A549 (cell line): ENCODE data around the gene EDN1. TPM values are rescaled to one million over a fixed set of nuclear protein-coding genes. Genes with fewer than 3 reads are reported as not detected.

Experiments used
- ATAC-seq, 2 experiments: fragments of 200-7000 bp in 1 of 2; fragments of >200 bp in 1 of 2; cut with Nextera tagmentation in 1 of 2; cut with Tn5 transposase in 1 of 2; 3 replicates each; pipeline versions ENCODE4 v1.8.0 to v1.9.1; 2018 to 2020; ENCODE audit warnings: mild to moderate bottlenecking in 1 of 2, moderate library complexity in 1 of 2
- CTCF ChIA-PET: fragments of 300-600 bp; sonication (Branson Sonifier 250); formaldehyde crosslinking; extraction: SDS; loops from one replicate; lab custom pipeline; 2021; ENCODE audit warnings: antibody characterized with exemption, inconsistent platforms; lab: Yijun Ruan, JAX
- POLR2A ChIA-PET: fragments of 350-600 bp; formaldehyde crosslinking; extraction: SDS; loops from one replicate; lab custom pipeline; 2021; ENCODE audit warnings: antibody characterized with exemption, inconsistent platforms; lab: Yijun Ruan, JAX
- DNase-seq, 2 experiments: peaks; one replicate each; pipeline versions ENCODE4 v3.0.0 to v3.0.0-alpha.2; 2011 to 2016; ENCODE audit warnings: low read depth in 1 of 2, low spot score in 1 of 2
- FAIRE-seq: peaks from 2 replicates; lab custom pipeline; 2011; peaks lifted over from hg19 to GRCh38; lab: Jason Lieb, UNC
- H3K27ac ChIP-seq, 2 experiments: fragments of >200 bp; sonication (Bioruptor Twin); formaldehyde crosslinking; 3 replicates each; pipeline ENCODE4 v1.5.1; 2016 to 2017
- H3K4me1 ChIP-seq: fragments of >200 bp; sonication (Bioruptor Twin); formaldehyde crosslinking; 3 replicates; pipeline ENCODE4 v1.6.1; 2016
- H3K4me2 ChIP-seq: fragments of >200 bp; sonication (Bioruptor Twin); formaldehyde crosslinking; 3 replicates; pipeline ENCODE4 v1.6.1; 2016
- H3K4me3 ChIP-seq: fragments of >200 bp; sonication (Bioruptor Twin); formaldehyde crosslinking; 3 replicates; pipeline ENCODE4 v1.5.1; 2016
- H3K9me3 ChIP-seq: fragments of >200 bp; sonication (Bioruptor Twin); formaldehyde crosslinking; 3 replicates; pipeline ENCODE4 v1.6.1; 2016
- ATOH8 ChIP-seq: fragments of 250-450 bp; sonication (Bioruptor Pico); IDR thresholded peaks from 2 replicates; pipeline ENCODE4 v1.5.0; 2020; ENCODE audit warnings: low read depth, mild to moderate bottlenecking, moderate library complexity
- CHD4 ChIP-seq: fragments of 200-600 bp; sonication (generic); IDR thresholded peaks from 2 replicates; pipeline ENCODE4 v1.6.1; 2016; ENCODE audit warnings: antibody characterized with exemption, mild to moderate bottlenecking, borderline replicate concordance
- EHMT2 ChIP-seq: fragments of 200-600 bp; sonication (generic); IDR thresholded peaks from 2 replicates; pipeline ENCODE4 v1.6.1; 2016; ENCODE audit warnings: antibody characterized with exemption, low read depth, mild to moderate bottlenecking, moderate library complexity
- ELK1 ChIP-seq: fragments of 150-350 bp; IDR thresholded peaks from 2 replicates; pipeline ENCODE4 v1.6.1; 2014; ENCODE audit warnings: low read depth, mild to moderate bottlenecking, low read length
- ESRRA ChIP-seq: fragments of 150-350 bp; IDR thresholded peaks from 2 replicates; pipeline ENCODE4 v1.6.1; 2014; ENCODE audit warnings: mild to moderate bottlenecking, low read length, borderline replicate concordance
- FOSB ChIP-seq: fragments of 250-450 bp; sonication (Bioruptor Pico); IDR thresholded peaks from 2 replicates; pipeline ENCODE4 v1.5.0; 2020; ENCODE audit warnings: mild to moderate bottlenecking, moderate library complexity
- FOSL2 ChIP-seq, 2 experiments: fragments of 450-650 bp in 1 of 2; fragments of >200 bp in 1 of 2; sonication (Bioruptor Twin) in 1 of 2; formaldehyde crosslinking; IDR thresholded peaks; 2 replicates each; pipeline versions ENCODE4 v1.5.0 to v1.6.1; 2016 to 2020; ENCODE audit warnings: mild to moderate bottlenecking in 1 of 2, moderate library complexity in 1 of 2
- FOXS1 ChIP-seq: fragments of 250-450 bp; sonication (Bioruptor Pico); IDR thresholded peaks from 2 replicates; pipeline ENCODE4 v1.5.0; 2020; ENCODE audit warnings: mild to moderate bottlenecking, moderate library complexity
- HEYL ChIP-seq: fragments of 250-450 bp; sonication (Bioruptor Pico); IDR thresholded peaks from 2 replicates; pipeline ENCODE4 v1.8.0; 2021; ENCODE audit warnings: mild to moderate bottlenecking, moderate library complexity
- HOXA7 ChIP-seq: fragments of 250-450 bp; sonication (Bioruptor Pico); IDR thresholded peaks from 2 replicates; pipeline ENCODE4 v1.5.0; 2020; ENCODE audit warnings: mild to moderate bottlenecking, moderate library complexity
- HOXB13 ChIP-seq: fragments of 250-450 bp; sonication (Bioruptor Pico); IDR thresholded peaks from 2 replicates; pipeline ENCODE4 v1.5.0; 2020; ENCODE audit warnings: low read depth, mild to moderate bottlenecking, moderate library complexity
- HOXB5 ChIP-seq: fragments of 250-450 bp; sonication (Bioruptor Pico); IDR thresholded peaks from 2 replicates; pipeline ENCODE4 v1.5.0; 2020; ENCODE audit warnings: mild to moderate bottlenecking, moderate library complexity
- JUN ChIP-seq, 2 experiments: fragments of >200 bp; sonication (Bioruptor Twin); formaldehyde crosslinking; IDR thresholded peaks; 2 replicates in 1 of 2; 3 replicates in 1 of 2; pipeline ENCODE4 v1.6.1; 2016 to 2017
- KDM1A ChIP-seq: fragments of 200-600 bp; sonication (generic); IDR thresholded peaks from 2 replicates; pipeline ENCODE4 v1.6.1; 2016; ENCODE audit warnings: low read depth, mild to moderate bottlenecking
- MAZ ChIP-seq: fragments of 150-350 bp; IDR thresholded peaks from 2 replicates; pipeline ENCODE4 v1.6.1; 2014; ENCODE audit warnings: antibody characterized with exemption, low read depth, low read length, borderline replicate concordance
- NPAS2 ChIP-seq: fragments of 250-450 bp; sonication (Bioruptor Pico); IDR thresholded peaks from 2 replicates; pipeline ENCODE4 v1.8.0; 2022; ENCODE audit warnings: mild to moderate bottlenecking, moderate library complexity, borderline replicate concordance
- NR3C1 ChIP-seq: fragments of >200 bp; sonication (Bioruptor Twin); formaldehyde crosslinking; IDR thresholded peaks from 3 replicates; pipeline ENCODE4 v1.6.1; 2017
- POLR2A ChIP-seq: IDR thresholded peaks from 2 replicates; pipeline ENCODE4 v1.6.1; 2012; ENCODE audit warnings: mild to moderate bottlenecking, low read length
- RAD21 ChIP-seq, 2 experiments: fragments of >200 bp in 1 of 2; sonication (Bioruptor Twin) in 1 of 2; formaldehyde crosslinking in 1 of 2; IDR thresholded peaks in 1 of 2; conservative IDR thresholded peaks in 1 of 2; 2 replicates in 1 of 2; 3 replicates in 1 of 2; pipeline ENCODE4 v1.6.1; 2012 to 2018; ENCODE audit warnings: inconsistent platforms in 1 of 2
- RARB ChIP-seq: fragments of 250-450 bp; sonication (Bioruptor Pico); IDR thresholded peaks from 2 replicates; pipeline ENCODE4 v1.8.0; 2021; ENCODE audit warnings: mild to moderate bottlenecking, moderate library complexity
- RCOR1 ChIP-seq: fragments of 150-350 bp; IDR thresholded peaks from 2 replicates; pipeline ENCODE4 v1.6.1; 2014; ENCODE audit warnings: antibody characterized with exemption, low read length, low read depth
- RFX5 ChIP-seq: fragments of 450-650 bp; IDR thresholded peaks from 2 replicates; pipeline ENCODE4 v1.7.1; 2014; ENCODE audit warnings: antibody characterized with exemption, mild to moderate bottlenecking, moderate library complexity
- SMC3 ChIP-seq: fragments of >200 bp; sonication (Bioruptor Twin); formaldehyde crosslinking; IDR thresholded peaks from 3 replicates; pipeline ENCODE4 v1.6.1; 2018; ENCODE audit warnings: inconsistent platforms
- SREBF2 ChIP-seq: fragments of 450-650 bp; IDR thresholded peaks from 2 replicates; pipeline ENCODE4 v1.6.1; 2014; ENCODE audit warnings: mild to moderate bottlenecking, moderate library complexity
- TFCP2L1 ChIP-seq: fragments of 250-450 bp; sonication (Bioruptor Pico); IDR thresholded peaks from 2 replicates; pipeline ENCODE4 v1.5.0; 2021; ENCODE audit warnings: mild to moderate bottlenecking
- TP53 ChIP-seq: fragments of 250-450 bp; sonication (Bioruptor Pico); IDR thresholded peaks from 2 replicates; pipeline ENCODE4 v1.5.0; 2021; ENCODE audit warnings: mild to moderate bottlenecking, moderate library complexity
- ZFP36 ChIP-seq: fragments of 450-650 bp; IDR thresholded peaks from 2 replicates; pipeline ENCODE4 v1.6.1; 2014; ENCODE audit warnings: borderline replicate concordance; ENCODE audit not compliant: partially characterized antibody
- ZSCAN20 ChIP-seq: fragments of 250-450 bp; sonication (Bioruptor Pico); IDR thresholded peaks from 2 replicates; pipeline ENCODE4 v1.8.0; 2022; ENCODE audit warnings: mild to moderate bottlenecking, moderate library complexity
- WGBS: methylation state at CpG from one replicate; pipeline ENCODE4 v1.1.6; 2017; ENCODE audit errors: missing lambda C conversion rate; 5-methylcytosine and 5-hydroxymethylcytosine counted together
- polyA plus RNA-seq, 4 experiments: library from polyadenylated mRNA; depleted of rRNA in 3 of 4; stranded (reverse); fragments of >200 nt; fragmentation: RNase III in 1 of 4; extraction: RNeasy Plus Mini Kit Qiagen cat#74134 plus additional on column Dnase treatment in 1 of 4; gene quantifications; 2 replicates in 3 of 4; 3 replicates in 1 of 4; pipeline ENCODE4 v1.2.3, GENCODE V29; 2011 to 2017

EDN1 gene
- polyA plus RNA-seq, 2 of the 4 experiments (the other 2 are of a cell fraction), result 33.5 to 87.4 TPM

DNA sequence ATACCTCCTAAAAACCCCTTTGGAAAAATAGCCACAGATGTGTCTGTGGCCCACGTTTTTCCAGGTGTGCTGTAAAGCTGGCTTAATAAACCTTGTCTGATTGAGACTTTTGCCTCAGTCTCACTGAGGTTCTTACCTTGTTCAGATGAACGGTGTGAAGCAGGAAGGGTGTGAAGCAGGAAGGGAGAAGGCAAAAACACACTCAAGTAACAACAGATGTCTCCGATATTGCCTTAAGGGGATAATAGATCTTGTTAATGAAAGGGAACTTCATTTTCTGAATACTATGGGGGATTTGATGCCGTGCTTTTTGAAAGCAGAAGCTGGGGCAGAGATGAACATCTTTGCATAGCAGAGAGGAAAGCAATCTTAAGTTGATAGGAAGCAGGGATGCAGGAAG, 37.8 kb downstream of the EDN1 start:
- peak overlapping the region; percentile 95 to 98 for H3K27ac ChIP-seq
- POLR2A ChIA-PET, result no interaction called here
- CTCF ChIA-PET, result interaction anchor here (1.0 to 1.5 kb wide), 3 partner anchors 12 to 275 kb away, joined by 3 to 5 read pairs (median 4); no protein-coding TSS in a partner anchor

DNA sequence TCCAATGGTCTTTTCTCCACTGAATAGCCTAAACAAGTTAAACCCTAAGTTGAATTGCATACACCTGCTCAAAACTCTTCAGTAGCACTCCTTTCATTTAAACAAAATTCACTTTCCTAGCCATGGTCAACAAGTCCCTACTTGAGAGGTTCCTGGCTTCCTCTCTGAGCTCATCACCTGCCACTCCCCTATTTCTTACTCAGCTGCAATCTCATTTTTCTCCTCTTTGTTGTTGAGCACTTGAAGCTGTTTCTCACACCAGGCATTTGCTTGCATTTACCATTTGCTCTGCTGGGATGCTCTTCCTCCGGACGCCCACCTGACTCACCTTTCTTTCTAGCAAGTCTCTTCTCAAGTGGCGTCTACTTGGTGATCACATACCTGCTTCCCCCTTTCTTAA, 38.5 kb downstream of the EDN1 start:
- TF ChIP-seq NPAS2 (CRISPR knock-in tag) (no peak), ZSCAN20 (no peak), KDM1A (no peak), HOXB5 (CRISPR knock-in tag) (no peak), CHD4 (no peak), SMC3 (no peak), FOSL2 (IDR thresholded peaks at IDR 0.05) (no peak), FOSL2 (CRISPR knock-in tag; IDR thresholded peaks at IDR 0.05) (no peak), ESRRA (no peak), RFX5 (no peak)
- no peak for FAIRE-seq
- WGBS, result 87% methylated on average over 3 of the region's 3 CpGs
- CTCF ChIA-PET, result no interaction called here
- peaks cover 82% of the 10 kb centered on the region for H3K4me1 ChIP-seq
- peak in 1 of 2 experiments; percentile 58 for DNase-seq
- ATAC-seq, result no peak
- peak overlapping the region; percentile 95 to 98 for H3K27ac ChIP-seq
- peak overlapping the region; percentile 10; the same call in 2 of the 3 replicates for H3K4me2 ChIP-seq
- no peaks in the 10 kb centered on the region for H3K9me3 ChIP-seq
- no peak overlapping the region for H3K4me3 ChIP-seq
- POLR2A ChIA-PET, result no interaction called here

More for the DNA sequence above, 37.8 kb downstream of the EDN1 start:
- DNase-seq, result no peak
- H3K9me3 ChIP-seq, result peaks cover 2% of the 10 kb centered on the region; the same call in 1 of the 3 replicates
- WGBS, result 65% methylated on average over 4 of the region's 4 CpGs
- no peak for TF ChIP-seq SREBF2
- TF ChIP-seq ATOH8 (CRISPR knock-in tag), result no peak
- TF ChIP-seq EHMT2, result no peak
- TF ChIP-seq NR3C1, result no peak
- no peak for TF ChIP-seq RAD21 (conservative IDR thresholded peaks at IDR 0.05 in 1 of 2, IDR thresholded peaks at IDR 0.05 in 1 of 2)
- no peak for TF ChIP-seq TP53
- no peak for TF ChIP-seq ESRRA
- TF ChIP-seq, all 56 proteins: peak for 0
- no peak overlapping the region for H3K4me3 ChIP-seq
- ATAC-seq, result no peak
- FAIRE-seq, result no peak
- peaks cover 82% of the 10 kb centered on the region for H3K4me1 ChIP-seq
- peak overlapping the region; percentile 10; the same call in 1 of the 3 replicates for H3K4me2 ChIP-seq

DNA sequence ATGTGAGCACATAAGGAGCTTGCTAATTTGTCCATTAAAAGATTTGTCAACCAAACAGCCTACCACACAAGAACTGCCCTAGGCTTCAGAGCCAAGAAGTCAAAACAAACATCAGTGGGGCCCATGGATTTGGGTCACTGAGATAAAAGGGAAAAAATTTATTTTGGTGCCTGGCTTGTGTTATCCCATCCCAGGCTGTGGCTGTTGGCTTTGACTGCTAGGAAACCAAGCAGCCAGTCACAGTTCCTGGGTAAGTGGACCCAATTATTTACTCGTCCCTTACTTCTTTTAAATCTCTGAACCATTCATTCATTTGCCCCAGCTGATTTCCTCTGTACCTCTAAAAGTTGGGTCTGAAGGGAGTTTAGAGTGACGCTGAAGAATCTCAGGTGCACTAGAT, 41.3 kb downstream of the EDN1 start:
- H3K27ac ChIP-seq, result peak overlapping the region; percentile 95 to 98

More for the DNA sequence above, 41.3 kb downstream of the EDN1 start:
- ATAC-seq (peak; percentile 25 to 31), DNase-seq (peak in 1 of 2 experiments; percentile 77), FAIRE-seq (no peak)
- Histone ChIP-seq H3K4me3 (no peak overlapping the region), H3K9me3 (no peaks in the 10 kb centered on the region), H3K4me1 (peaks cover 88% of the 10 kb centered on the region), H3K4me2 (peak overlapping the region; percentile 70)
- POLR2A ChIA-PET, result interaction anchor here (0.9 to 2.1 kb wide), 8 partner anchors 12 to 41 kb away, joined by 3 to 13 read pairs (median 6); partner anchors contain the start of gene EDN1
- WGBS, result 0% methylated on average over 2 of the region's 2 CpGs
- no peak for TF ChIP-seq RCOR1
- TF ChIP-seq TFCP2L1, result peak; percentile 60; the same call in 1 of the 2 replicates
- TF ChIP-seq HOXB13 (CRISPR knock-in tag), result peak; percentile 16
- TF ChIP-seq POLR2A, result no peak
- TF ChIP-seq HOXA7 (CRISPR knock-in tag), result peak; percentile 82
- TF ChIP-seq ZFP36, result no peak
- TF ChIP-seq HEYL (CRISPR knock-in tag), result 0 out of 2 replicates have a peak, but pooled peaks have one; percentile 31
- no peak for TF ChIP-seq ELK1
- no peak for TF ChIP-seq FOXS1 (CRISPR knock-in tag)
- TF ChIP-seq SMC3, result no peak
- no peak for TF ChIP-seq ATOH8 (CRISPR knock-in tag)
- TF ChIP-seq KDM1A, result no peak
- peak; percentile 57; the same call in 1 of the 2 replicates for TF ChIP-seq RARB (CRISPR knock-in tag)
- TF ChIP-seq FOSB (CRISPR knock-in tag), result peak; percentile 63
- no peak for TF ChIP-seq JUN (IDR thresholded peaks at IDR 0.05)
- no peak for TF ChIP-seq MAZ
- TF ChIP-seq CHD4, result no peak
- CTCF ChIA-PET, result interaction anchor here (0.6 to 2.7 kb wide), 8 partner anchors 10 to 274 kb away, joined by 3 to 10 read pairs (median 4); partner anchors contain the start of gene EDN1
